IMR-90 (cell line): ENCODE results near the gene TMEM63B. TPM values are rescaled to one million over a fixed set of nuclear protein-coding genes. Genes with fewer than 3 reads are reported as not detected.

Experiments used
- ATAC-seq: fragments of 200-7000 bp; cut with Tn5 transposase; 2 replicates; pipeline ENCODE4 v1.9.1; 2020; ENCODE audit warnings: low read depth, mild to moderate bottlenecking, moderate library complexity
- BruUV-seq: library from RNA; stranded (reverse); fragments of 400-500 nt; replicated peaks from 2 replicates; lab custom pipeline; 2021; lab: Mats Ljungman, UMichigan
- CTCF ChIA-PET: fragments of 300-600 bp; formaldehyde crosslinking; extraction: SDS; loops from one replicate; lab custom pipeline; 2021; ENCODE audit warnings: antibody characterized with exemption; lab: Yijun Ruan, JAX
- POLR2A ChIA-PET: fragments of 300-600 bp; sonication (Branson Sonifier 250); formaldehyde crosslinking; loops from one replicate; lab custom pipeline; 2022; ENCODE audit warnings: antibody characterized with exemption; ENCODE audit not compliant: unreplicated experiment; lab: Charles Lee
- DNase-seq: peaks from one replicate; pipeline ENCODE4 v3.0.0; 2013
- H2AFZ ChIP-seq: replicated peaks from 2 replicates; pipeline ENCODE3; 2013; ENCODE audit warnings: low read length, mild to moderate bottlenecking; ENCODE audit not compliant: poor library complexity
- H2AK5ac ChIP-seq: 2 replicates; pipeline ENCODE4 v1.6.1; 2013; ENCODE audit warnings: low read depth, low read length, inconsistent platforms
- H2AK9ac ChIP-seq: replicated peaks from 2 replicates; pipeline ENCODE3; 2013; ENCODE audit warnings: mild to moderate bottlenecking, low read depth, low read length, moderate library complexity; ENCODE audit not compliant: poor library complexity
- H2BK120ac ChIP-seq: 2 replicates; pipeline ENCODE4 v1.6.1; 2013; ENCODE audit warnings: low read depth, low read length, inconsistent platforms
- H2BK15ac ChIP-seq: 3 replicates; pipeline ENCODE4 v1.6.1; 2013; ENCODE audit warnings: low read depth, low read length, inconsistent platforms
- H2BK20ac ChIP-seq: 2 replicates; pipeline ENCODE4 v1.6.1; 2013; ENCODE audit warnings: low read depth, mild to moderate bottlenecking, inconsistent platforms, low read length, moderate library complexity
- H2BK5ac ChIP-seq: 2 replicates; pipeline ENCODE4 v1.6.1; 2013; ENCODE audit warnings: mild to moderate bottlenecking, low read depth, low read length, inconsistent platforms; ENCODE audit not compliant: poor library complexity, severe bottlenecking
- H3K14ac ChIP-seq: replicated peaks from 2 replicates; pipeline ENCODE4 v1.6.1; 2013; ENCODE audit warnings: low read depth, low read length, inconsistent platforms
- H3K18ac ChIP-seq: 2 replicates; pipeline ENCODE4 v1.6.1; 2013; ENCODE audit warnings: low read depth, low read length, control low read depth
- H3K23ac ChIP-seq: 2 replicates; pipeline ENCODE4 v1.6.1; 2013; ENCODE audit warnings: low read depth, low read length, inconsistent platforms
- H3K27ac ChIP-seq: 2 replicates; pipeline ENCODE4 v1.5.1; 2013; ENCODE audit warnings: mild to moderate bottlenecking, control low read depth, low read length; ENCODE audit not compliant: insufficient read depth
- H3K27me3 ChIP-seq: 2 replicates; pipeline ENCODE4 v1.6.1; 2013; ENCODE audit warnings: low read length; ENCODE audit not compliant: control insufficient read depth, insufficient read depth
- H3K36me3 ChIP-seq: 2 replicates; pipeline ENCODE4 v1.6.1; 2013; ENCODE audit warnings: low read length, mixed read lengths; ENCODE audit not compliant: control insufficient read depth, insufficient read depth
- H3K4ac ChIP-seq: 2 replicates; pipeline ENCODE4 v1.6.1; 2013; ENCODE audit warnings: low read depth, low read length, inconsistent platforms
- H3K4me1 ChIP-seq: 2 replicates; pipeline ENCODE4 v1.6.1; 2013; ENCODE audit warnings: low read length, mixed read lengths; ENCODE audit not compliant: control insufficient read depth, insufficient read depth
- H3K4me2 ChIP-seq: 2 replicates; pipeline ENCODE4 v1.6.1; 2013; ENCODE audit warnings: low read depth, mild to moderate bottlenecking, control low read depth, low read length, moderate library complexity
- H3K4me3 ChIP-seq: 2 replicates; pipeline ENCODE4 v1.5.1; 2013; ENCODE audit warnings: low read depth, mild to moderate bottlenecking, control low read depth, low read length, moderate library complexity; ENCODE audit not compliant: insufficient read depth
- H3K56ac ChIP-seq: 2 replicates; pipeline ENCODE4 v1.6.1; 2013; ENCODE audit warnings: low read length, inconsistent platforms; ENCODE audit not compliant: insufficient read depth; ENCODE audit errors: extremely low read depth
- H3K79me1 ChIP-seq, 2 experiments: 2 replicates each; pipeline ENCODE4 v1.6.1; 2013; ENCODE audit warnings: low read length in 2 of 2, inconsistent platforms in 1 of 2, low read depth in 1 of 2
- H3K9ac ChIP-seq: 2 replicates; pipeline ENCODE4 v1.6.1; 2013; ENCODE audit warnings: low read depth, low read length, control low read depth
- H3K9me1 ChIP-seq: 2 replicates; pipeline ENCODE4 v1.6.1; 2013; ENCODE audit warnings: low read length, inconsistent platforms; ENCODE audit not compliant: insufficient read depth
- H3K9me3 ChIP-seq: 2 replicates; pipeline ENCODE4 v1.6.1; 2013; ENCODE audit warnings: low read length; ENCODE audit not compliant: control insufficient read depth, insufficient read depth
- H4K20me1 ChIP-seq: 2 replicates; pipeline ENCODE4 v1.6.1; 2013; ENCODE audit warnings: low read length, inconsistent platforms; ENCODE audit not compliant: insufficient read depth
- H4K5ac ChIP-seq: 2 replicates; pipeline ENCODE4 v1.6.1; 2013; ENCODE audit warnings: mild to moderate bottlenecking, low read depth, low read length, control low read depth
- H4K8ac ChIP-seq, 2 experiments: 2 replicates each; pipeline ENCODE4 v1.6.1; 2013; ENCODE audit warnings: low read depth in 2 of 2, low read length in 2 of 2, control low read depth in 1 of 2, inconsistent platforms in 1 of 2
- H4K91ac ChIP-seq: 2 replicates; pipeline ENCODE4 v1.6.1; 2013; ENCODE audit warnings: low read depth, low read length, inconsistent platforms; ENCODE audit not compliant: insufficient read depth
- POLR2A ChIP-seq: IDR thresholded peaks from 2 replicates; pipeline ENCODE4 v1.6.1; 2012; ENCODE audit warnings: mild to moderate bottlenecking, low read depth, low read length
- SMC3 ChIP-seq: fragments of 150-350 bp; IDR thresholded peaks from 2 replicates; pipeline ENCODE4 v1.6.1; 2016; ENCODE audit warnings: low read depth, mild to moderate bottlenecking, antibody characterized with exemption, low read length, moderate library complexity
- WGBS, 2 experiments: methylation state at CpG; one replicate each; pipeline versions ENCODE4 v1.1.5 to v1.1.7; 2013; ENCODE audit warnings: missing lambda C conversion rate in 2 of 2; ENCODE audit not compliant: insufficient read length in 1 of 2; ENCODE audit errors: extremely low coverage in 2 of 2; 5-methylcytosine and 5-hydroxymethylcytosine counted together
- dilution Hi-C: fragments of 300-500 bp; cut with HindIII; formaldehyde crosslinking; loops from one replicate; pipeline ENCODE4 v1.14.3; 2018; ENCODE audit warnings: low sequenced_read_pairs; ENCODE audit not compliant: unreplicated experiment
- in situ Hi-C: fragments of 300-500 bp; cut with MboI; formaldehyde crosslinking; loops from 3 replicates; pipeline ENCODE4 v1.14.3; 2019; ENCODE audit warnings: low sequenced_read_pairs, inconsistent platforms, mixed read lengths
- intact Hi-C: fragments of 100-400 bp; cut with micrococcal nuclease; formaldehyde crosslinking; loops from 2 replicates; pipeline ENCODE4 v1.10.0; 2022
- polyA plus RNA-seq, 3 experiments: library from polyadenylated mRNA; depleted of rRNA; stranded (reverse); fragments of >200 nt; gene quantifications; 2 replicates each; pipeline ENCODE4 v1.2.3, GENCODE V29; 2012; ENCODE audit warnings: low replicate concordance in 1 of 3
- total RNA-seq: library from RNA; depleted of rRNA; stranded (reverse); fragments of >200 nt; gene quantifications from 2 replicates; pipeline ENCODE4 v1.2.3, GENCODE V29; 2012; rRNA removed

TMEM63B gene
- total and polyA plus RNA-seq, 2 of the 4 experiments (the other 2 are of a cell fraction) = 12.2 to 42.6 TPM

DNA sequence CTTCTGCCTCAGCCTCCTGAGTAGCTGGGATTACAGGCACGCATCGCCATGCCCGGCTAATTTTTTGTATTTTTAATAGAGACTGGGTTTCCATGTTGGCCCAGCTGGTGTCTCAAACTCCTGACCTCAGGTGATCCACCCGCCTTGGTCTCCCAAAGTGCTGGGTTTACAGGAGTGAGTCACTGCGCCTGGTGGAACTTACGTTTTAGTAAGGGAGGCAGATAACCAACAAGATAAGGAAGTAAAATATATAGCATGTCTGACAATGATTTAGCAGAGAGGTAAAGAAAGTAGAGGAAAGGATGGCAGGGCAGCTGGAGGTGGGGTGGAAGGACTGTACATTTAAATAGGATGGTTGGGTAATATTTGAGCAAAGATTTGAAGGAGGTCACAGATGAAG lies 76.6 kb downstream of the TMEM63B start:
- Histone ChIP-seq H3K4me3 (no peak overlapping the region), H3K14ac (no peak overlapping the region), H3K23ac (no peak overlapping the region), H3K27me3 (peaks cover 23% of the 10 kb centered on the region), H3K36me3 (no peaks in the 10 kb centered on the region), H4K8ac (no peak overlapping the region), H2BK20ac (no peak overlapping the region), H3K9me1 (no peaks in the 10 kb centered on the region), H2AFZ (no peak overlapping the region), H3K27ac (no peak overlapping the region), H4K5ac (no peak overlapping the region), H3K4me1 (no peaks in the 10 kb centered on the region), H4K91ac (no peak overlapping the region), H2AK9ac (no peak overlapping the region), H2BK15ac (no peak overlapping the region), H3K4ac (no peak overlapping the region), H3K9me3 (no peaks in the 10 kb centered on the region), H4K20me1 (no peaks in the 10 kb centered on the region), H3K4me2 (no peak overlapping the region), H3K56ac (no peak overlapping the region), H3K9ac (no peak overlapping the region), H3K18ac (no peak overlapping the region), H2BK5ac (no peak overlapping the region), H3K79me1 (no peaks in the 10 kb centered on the region), H2BK120ac (no peak overlapping the region), H2AK5ac (no peak overlapping the region)
- ChIA-PET POLR2A (no interaction called here), CTCF (interaction anchor here (1.1 to 1.6 kb wide), 2 partner anchors 11 kb away, joined by 3 read pairs; no protein-coding TSS in a partner anchor)
- WGBS, 2 experiments = 100% methylated on average over 1 of the region's 6 CpGs; no CpG with 5 or more reads in 1 of the 2 experiments
- intact Hi-C loops = no loop called here
- dilution Hi-C loops = no loop called here
- no TSS peak for BruUV-seq
- DNase-seq = no peak
- in situ Hi-C loops = no loop called here
- TF ChIP-seq POLR2A (no peak), SMC3 (no peak)
- ATAC-seq = no peak

Other genes starting within 250 kb of the TMEM63B start
- 43.7 and 52.8 TPM in 2 replicates for gene MRPL14, start 102 bp upstream of the TMEM63B start, total RNA-seq
- 87.9 and 102 TPM in 2 replicates for gene MRPL14, start 102 bp upstream of the TMEM63B start, polyA plus RNA-seq (2012; rRNA removed)
- gene CAPN11, start 31.3 kb downstream of the TMEM63B start, total RNA-seq = not detected in 2 replicates
- gene CAPN11, start 31.3 kb downstream of the TMEM63B start, polyA plus RNA-seq (2012; rRNA removed) = not detected in 2 replicates
- gene MYMX, start 89.4 kb downstream of the TMEM63B start, total RNA-seq = not detected in 2 replicates
- not detected in 2 replicates for gene MYMX, start 89.4 kb downstream of the TMEM63B start, polyA plus RNA-seq (2012; rRNA removed)
- 4.1 and 4.7 TPM in 2 replicates for gene SLC29A1, start 96.0 kb downstream of the TMEM63B start, total RNA-seq
- gene SLC29A1, start 96.0 kb downstream of the TMEM63B start, polyA plus RNA-seq (2012; rRNA removed) = 22.1 and 23.2 TPM in 2 replicates
- gene HSP90AB1, start 119.5 kb downstream of the TMEM63B start, total RNA-seq = 1,307 and 1,440 TPM in 2 replicates
- 771 and 887 TPM in 2 replicates for gene HSP90AB1, start 119.5 kb downstream of the TMEM63B start, polyA plus RNA-seq (2012; rRNA removed)
- gene SLC35B2, start 130.0 kb downstream of the TMEM63B start, total RNA-seq = 41.7 and 51.4 TPM in 2 replicates
- 89.9 and 94.8 TPM in 2 replicates for gene SLC35B2, start 130.0 kb downstream of the TMEM63B start, polyA plus RNA-seq (2012; rRNA removed)
- gene NFKBIE, start 138.0 kb downstream of the TMEM63B start, total RNA-seq = 7.5 and 7.9 TPM in 2 replicates
- gene NFKBIE, start 138.0 kb downstream of the TMEM63B start, polyA plus RNA-seq (2012; rRNA removed) = 13.0 and 16.7 TPM in 2 replicates
- not detected in 2 replicates for gene TMEM151B, start 142.9 kb downstream of the TMEM63B start, total RNA-seq
- gene TMEM151B, start 142.9 kb downstream of the TMEM63B start, polyA plus RNA-seq (2012; rRNA removed) = not detected in 2 replicates
- gene AARS2, start 185.8 kb downstream of the TMEM63B start, total RNA-seq = 10.4 and 10.8 TPM in 2 replicates
- gene AARS2, start 185.8 kb downstream of the TMEM63B start, polyA plus RNA-seq (2012; rRNA removed) = 9.1 and 10.3 TPM in 2 replicates
- not detected in 2 replicates for gene SPATS1, start 215.1 kb downstream of the TMEM63B start, total RNA-seq
- not detected in 2 replicates for gene SPATS1, start 215.1 kb downstream of the TMEM63B start, polyA plus RNA-seq (2012; rRNA removed)